Measurements from ENCODE around the gene NUDT14.

The NUDT14 gene

DNA sequence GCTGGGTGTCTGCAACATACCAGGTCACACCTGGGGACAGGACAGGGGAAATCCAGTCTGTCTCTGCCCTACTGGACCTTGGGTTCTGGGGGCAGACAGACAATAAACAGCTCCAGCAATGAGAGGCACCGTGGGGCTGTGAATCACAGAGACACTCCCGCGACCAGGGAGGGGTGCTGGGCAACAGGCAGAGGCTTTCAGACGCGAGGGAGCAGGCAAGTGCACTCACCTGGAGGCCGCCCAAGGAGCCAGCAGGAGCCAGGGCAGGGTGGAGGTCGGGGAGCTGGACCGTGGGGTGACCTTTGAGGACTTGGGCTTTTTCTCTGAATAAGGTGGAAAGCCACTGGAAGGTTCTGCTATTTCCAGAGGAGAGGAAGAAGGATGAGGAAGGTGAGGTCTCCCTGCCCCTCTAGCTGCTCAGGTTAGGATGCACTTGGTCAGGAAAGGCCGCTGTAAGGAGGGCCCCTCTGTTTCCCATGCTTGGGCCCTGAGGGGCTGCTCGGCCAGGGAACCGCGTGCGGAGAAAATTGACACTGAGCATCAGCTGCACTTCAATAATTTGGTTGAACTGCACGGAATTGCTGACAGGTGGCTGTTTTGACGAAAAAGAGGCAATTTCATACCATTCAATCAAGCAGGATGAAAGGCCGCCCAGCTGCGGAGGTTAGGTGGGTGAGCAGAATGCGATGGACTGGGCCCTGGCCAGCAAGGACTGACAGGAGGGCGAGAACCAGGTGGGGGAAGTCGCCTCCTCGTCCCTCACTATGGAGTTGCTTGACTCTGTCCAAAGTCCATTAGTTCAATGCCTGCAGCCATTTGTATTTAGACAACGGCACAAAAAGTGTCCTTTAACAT is 54.8 kb downstream of the NUDT14 start:
- no peak for DNase-seq

DNA sequence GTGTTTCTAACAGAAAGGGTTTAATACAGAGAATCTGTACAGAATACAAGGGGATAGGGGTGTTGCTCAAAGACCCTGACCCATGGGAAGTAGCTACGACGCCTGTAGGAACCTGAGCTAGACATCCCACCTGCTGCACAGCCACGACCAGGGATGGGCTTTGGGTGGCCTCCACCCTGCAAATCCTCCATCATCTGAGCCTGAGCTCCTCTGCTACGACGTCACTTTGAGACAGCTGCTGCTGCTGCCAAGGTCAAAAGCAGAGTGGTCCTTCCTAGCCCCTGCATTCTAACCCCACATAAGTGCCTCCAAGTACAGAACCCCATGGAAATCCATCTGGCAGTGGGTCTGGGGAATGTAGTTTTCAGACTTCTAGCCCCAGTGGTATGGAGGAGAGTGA is 56.3 kb downstream of the NUDT14 start:
- no peak for DNase-seq

DNA sequence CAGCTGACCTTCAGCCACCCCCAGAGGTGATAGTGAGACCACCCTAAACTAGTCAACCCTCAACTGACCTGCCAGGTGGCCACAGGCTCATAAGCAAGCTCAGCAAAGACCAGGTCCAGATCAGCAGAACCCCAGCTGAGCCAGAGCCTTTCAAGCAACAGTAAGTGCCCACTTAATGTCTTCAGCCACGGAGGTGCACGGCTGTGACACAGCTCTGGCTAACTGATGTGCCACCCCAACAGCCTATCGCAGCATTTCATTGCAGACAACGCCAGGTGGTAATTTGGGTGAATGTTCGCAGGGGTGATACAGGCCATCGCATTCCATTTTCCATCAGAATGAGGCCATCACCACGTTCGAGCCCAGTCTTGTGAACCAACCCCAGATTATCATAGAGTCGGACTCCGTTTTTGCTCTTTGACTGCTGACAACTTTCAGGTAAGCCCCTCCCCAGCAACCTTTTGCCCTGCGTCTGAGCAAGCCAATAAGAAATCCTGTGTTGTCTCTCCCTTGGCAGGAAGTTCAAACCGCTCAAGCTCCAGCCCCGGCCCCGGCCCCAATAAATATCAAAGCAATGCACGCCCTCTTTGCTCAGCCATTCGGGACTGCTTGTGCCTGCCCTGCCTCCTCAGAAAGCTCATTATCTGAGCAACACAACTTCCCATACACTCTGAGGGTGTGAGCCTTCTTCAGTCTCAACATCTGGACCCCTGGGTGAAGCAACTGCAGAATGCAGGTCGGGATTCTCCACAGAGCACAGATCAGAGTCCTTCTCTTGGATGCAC is 56.9 kb downstream of the NUDT14 start:
- DNase-seq: no peak

DNA sequence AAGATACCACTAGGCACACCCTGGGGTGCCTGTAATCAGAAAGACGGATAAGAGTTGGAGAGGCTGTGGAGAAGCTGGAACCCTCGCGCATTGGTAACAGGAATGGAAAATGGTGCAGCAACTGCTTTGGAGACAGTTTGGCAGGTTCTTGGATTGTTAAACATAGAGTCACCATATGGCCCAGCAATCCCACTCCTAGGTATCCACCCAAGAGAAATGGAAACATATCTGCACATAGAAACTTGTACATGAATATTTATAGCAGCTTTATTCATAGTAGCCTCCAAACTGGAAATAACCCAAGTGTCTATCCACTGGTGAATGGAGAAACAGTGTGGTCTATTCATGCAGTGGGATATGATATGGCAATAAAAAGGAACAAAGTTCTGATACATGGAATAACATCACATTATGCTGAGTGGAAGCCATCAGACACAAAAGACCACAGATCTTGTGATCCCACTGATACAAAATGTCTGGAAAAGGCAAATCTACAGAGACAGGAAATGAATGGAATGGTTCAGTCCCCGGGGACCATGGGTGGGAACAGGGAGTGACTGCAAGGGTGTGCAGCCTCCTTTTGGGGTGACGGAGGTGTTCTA is 57.9 kb downstream of the NUDT14 start:
- no peak for DNase-seq

All from NCI-H187 (cell line).